Esophagus muscularis mucosa (tissue), 4 donors: ENCODE measurements around the gene FCSK. TPM values are rescaled to one million over a fixed set of nuclear protein-coding genes. Genes with fewer than 3 reads are reported as not detected.

Experiments used
- DNase-seq: peaks from one replicate; pipeline ENCODE4 v3.0.0-alpha.2; 2017; ENCODE audit errors: extremely low spot score
- H3K27ac ChIP-seq, 4 donors: fragments of 200-600 bp; sonication (generic); replicated peaks in 1 of 4; 1 replicate in 3 of 4; 2 replicates in 1 of 4; pipeline ENCODE4 v1.5.1; 2016 to 2019; ENCODE audit warnings: mild to moderate bottlenecking in 1 of 4
- H3K27me3 ChIP-seq, 4 donors: fragments of 200-600 bp; sonication (generic); one replicate each; pipeline versions ENCODE4 v1.5.1 to v1.6.0; 2016 to 2019
- H3K36me3 ChIP-seq, 4 donors: fragments of 200-600 bp; sonication (generic); one replicate each; pipeline ENCODE4 v1.5.1; 2016 to 2019
- H3K4me1 ChIP-seq, 4 donors: fragments of 200-600 bp; sonication (generic); one replicate each; pipeline ENCODE4 v1.5.1; 2016 to 2019
- H3K4me3 ChIP-seq, 4 donors: fragments of 200-600 bp; sonication (generic); 1 replicate in 2 of 4; 2 replicates in 2 of 4; pipeline ENCODE4 v1.5.1; 2016 to 2019; ENCODE audit warnings: mild to moderate bottlenecking in 4 of 4, moderate library complexity in 1 of 4
- H3K9me3 ChIP-seq, 4 donors: fragments of 200-600 bp; sonication (generic); 1 replicate in 3 of 4; 2 replicates in 1 of 4; pipeline ENCODE4 v1.5.1; 2016 to 2019
- EP300 ChIP-seq: sonication (generic); formaldehyde crosslinking; IDR thresholded peaks from one replicate; pipeline ENCODE4 v1.6.1; 2017; ENCODE audit warnings: antibody characterized with exemption
- POLR2A ChIP-seq: fragments of 450-650 bp; IDR thresholded peaks from one replicate; pipeline ENCODE4 v1.6.1; 2017; ENCODE audit warnings: antibody characterized with exemption, moderate library complexity, mild to moderate bottlenecking, low read depth
- POLR2AphosphoS5 ChIP-seq, 2 donors: sonication (generic); formaldehyde crosslinking; IDR thresholded peaks; one replicate each; pipeline ENCODE4 v1.6.1; 2017; ENCODE audit warnings: antibody characterized with exemption in 2 of 2
- WGBS: methylation state at CpG from one replicate; pipeline ENCODE4 v1.1.5; 2018; 5-methylcytosine and 5-hydroxymethylcytosine counted together
- intact Hi-C: fragments of 100-400 bp; cut with DNase I; formaldehyde crosslinking; loops from one replicate; pipeline ENCODE4 v1.15.1; 2023
- total RNA-seq, 4 donors: library from RNA; depleted of rRNA; stranded (reverse); fragments of >200 nt; gene quantifications; one replicate each; pipeline versions ENCODE4 v1.1.0 to v1.2.1, GENCODE V29; 2016
- TF ChIP-seq, protein P1 (sequence below), 3 experiments: fragments of 200-600 bp in 2 of 3; fragments of 450-650 bp in 1 of 3; sonication (generic) in 2 of 3; IDR thresholded peaks; one replicate each; pipeline ENCODE4 v1.5.1; 2017 to 2019; ENCODE audit warnings: antibody characterized with exemption in 3 of 3, mild to moderate bottlenecking in 2 of 3, moderate library complexity in 1 of 3

The FCSK gene
- total RNA-seq, 4 donors from 2014 or later = 8.3 to 13.7 (median 12.3) TPM

DNA sequence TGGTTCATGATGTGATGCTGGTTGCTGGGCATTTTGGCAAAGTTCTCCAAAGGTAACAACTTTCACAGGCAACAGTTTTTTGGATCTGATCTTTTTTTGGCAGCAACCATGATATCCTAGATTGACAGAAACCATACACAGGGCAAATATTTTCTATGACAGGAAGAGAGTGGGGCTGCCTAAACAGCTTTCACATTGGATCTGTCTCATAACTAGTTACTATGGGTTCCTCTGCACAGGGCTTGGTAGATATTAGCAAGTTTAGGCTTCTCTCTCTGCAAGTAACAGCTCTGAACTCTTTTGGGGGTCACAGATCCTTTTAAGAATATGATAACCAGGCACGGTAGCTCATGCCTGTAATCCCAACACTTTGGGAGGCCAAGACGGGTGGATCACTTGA lies 40.4 kb downstream of the FCSK start:
- WGBS = 100% methylated on average over 2 of the region's 2 CpGs
- Histone ChIP-seq H3K36me3 (peaks cover 49 to 97% (median 74%) of the 10 kb centered on the region in 4 donors), H3K9me3 (no peaks in the 10 kb centered on the region), H3K4me1 (no peaks in the 10 kb centered on the region), H3K27me3 (no peaks in the 10 kb centered on the region), H3K4me3 (no peak overlapping the region), H3K27ac (no peak overlapping the region)
- intact Hi-C loops = no loop called here
- no peak for DNase-seq
- TF ChIP-seq, protein P1, sequence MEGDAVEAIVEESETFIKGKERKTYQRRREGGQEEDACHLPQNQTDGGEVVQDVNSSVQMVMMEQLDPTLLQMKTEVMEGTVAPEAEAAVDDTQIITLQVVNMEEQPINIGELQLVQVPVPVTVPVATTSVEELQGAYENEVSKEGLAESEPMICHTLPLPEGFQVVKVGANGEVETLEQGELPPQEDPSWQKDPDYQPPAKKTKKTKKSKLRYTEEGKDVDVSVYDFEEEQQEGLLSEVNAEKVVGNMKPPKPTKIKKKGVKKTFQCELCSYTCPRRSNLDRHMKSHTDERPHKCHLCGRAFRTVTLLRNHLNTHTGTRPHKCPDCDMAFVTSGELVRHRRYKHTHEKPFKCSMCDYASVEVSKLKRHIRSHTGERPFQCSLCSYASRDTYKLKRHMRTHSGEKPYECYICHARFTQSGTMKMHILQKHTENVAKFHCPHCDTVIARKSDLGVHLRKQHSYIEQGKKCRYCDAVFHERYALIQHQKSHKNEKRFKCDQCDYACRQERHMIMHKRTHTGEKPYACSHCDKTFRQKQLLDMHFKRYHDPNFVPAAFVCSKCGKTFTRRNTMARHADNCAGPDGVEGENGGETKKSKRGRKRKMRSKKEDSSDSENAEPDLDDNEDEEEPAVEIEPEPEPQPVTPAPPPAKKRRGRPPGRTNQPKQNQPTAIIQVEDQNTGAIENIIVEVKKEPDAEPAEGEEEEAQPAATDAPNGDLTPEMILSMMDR (IDR thresholded peaks at IDR 0.05) = no peak
- TF ChIP-seq POLR2A (no peak), EP300 (no peak), POLR2AphosphoS5 (IDR thresholded peaks at IDR 0.05) (no peak)

DNA sequence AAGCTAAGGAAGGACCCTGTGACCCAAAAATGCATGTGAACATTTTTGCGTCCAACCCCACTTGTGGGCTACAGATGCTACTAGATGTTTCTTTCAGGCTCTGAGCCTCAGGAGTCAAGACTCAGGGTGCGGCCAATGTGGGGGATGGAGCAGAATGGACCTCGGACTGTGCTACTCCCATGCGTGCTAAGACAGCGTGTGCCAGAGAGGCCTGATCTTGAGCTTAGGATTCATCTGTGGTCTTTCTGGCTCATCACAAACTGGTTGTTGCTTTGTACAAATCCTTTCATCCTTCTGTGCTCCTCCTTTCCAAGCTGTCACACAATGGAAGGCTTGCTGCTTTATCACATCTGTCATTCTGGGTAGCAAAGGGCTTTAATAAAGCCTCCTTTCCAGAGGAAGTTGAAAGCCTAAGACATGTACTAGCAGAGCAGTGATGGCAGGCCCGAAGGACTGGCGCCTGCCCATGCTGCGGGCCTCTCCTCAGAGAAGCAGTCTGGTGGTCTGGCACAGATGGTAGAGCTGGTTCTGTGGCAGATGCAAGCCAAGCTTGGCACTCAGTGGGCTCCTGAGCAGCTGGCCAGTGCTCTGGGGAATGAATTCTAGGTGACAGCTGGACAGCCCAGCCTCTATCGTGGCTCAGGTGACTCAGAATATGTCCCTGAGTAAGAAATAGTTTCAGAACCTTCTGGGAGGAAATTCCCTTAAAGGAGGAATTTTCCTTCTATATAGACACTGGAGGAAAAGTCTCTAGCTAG lies 41.2 kb downstream of the FCSK start:
- H3K27ac ChIP-seq = no peak overlapping the region
- H3K36me3 ChIP-seq = peaks cover 47 to 97% (median 73%) of the 10 kb centered on the region in 4 donors
- H3K4me3 ChIP-seq = no peak overlapping the region
- DNase-seq = no peak
- 92% methylated on average over 9 of the region's 9 CpGs for WGBS
- no peaks in the 10 kb centered on the region for H3K9me3 ChIP-seq
- no peaks in the 10 kb centered on the region for H3K27me3 ChIP-seq
- TF ChIP-seq EP300 (no peak), POLR2A (no peak), POLR2AphosphoS5 (IDR thresholded peaks at IDR 0.05) (no peak)
- TF ChIP-seq, protein P1 (IDR thresholded peaks at IDR 0.05) = no peak
- intact Hi-C loops = no loop called here
- H3K4me1 ChIP-seq = no peaks in the 10 kb centered on the region

DNA sequence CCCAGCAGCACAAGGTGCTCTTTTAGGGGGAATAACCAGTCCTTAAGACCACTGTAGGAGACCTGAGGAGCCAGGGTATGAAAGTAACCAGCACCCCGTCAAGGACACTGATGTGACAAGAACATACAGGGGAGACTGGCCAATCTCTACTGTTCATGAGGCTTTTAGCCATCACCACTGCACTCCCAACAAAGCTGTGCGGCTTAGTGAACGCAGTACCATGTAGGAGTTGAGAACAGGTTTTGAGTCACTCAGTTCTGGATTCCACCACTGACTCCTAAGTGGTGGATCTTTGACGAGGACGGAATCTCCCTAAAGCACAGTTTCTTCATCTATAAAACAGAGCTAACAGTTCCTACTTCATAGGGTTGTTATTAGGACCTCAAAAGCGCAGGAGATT lies 42.1 kb downstream of the FCSK start:
- TF ChIP-seq POLR2A (no peak), EP300 (no peak), POLR2AphosphoS5 (IDR thresholded peaks at IDR 0.05) (no peak)
- TF ChIP-seq, protein P1 (IDR thresholded peaks at IDR 0.05) = no peak
- Histone ChIP-seq H3K4me3 (no peak overlapping the region), H3K9me3 (no peaks in the 10 kb centered on the region), H3K4me1 (no peaks in the 10 kb centered on the region), H3K27me3 (no peaks in the 10 kb centered on the region), H3K27ac (no peak overlapping the region), H3K36me3 (peaks cover 47 to 97% (median 73%) of the 10 kb centered on the region in 4 donors)
- DNase-seq = no peak
- 95% methylated on average over 6 of the region's 6 CpGs for WGBS
- intact Hi-C loops = no loop called here

DNA sequence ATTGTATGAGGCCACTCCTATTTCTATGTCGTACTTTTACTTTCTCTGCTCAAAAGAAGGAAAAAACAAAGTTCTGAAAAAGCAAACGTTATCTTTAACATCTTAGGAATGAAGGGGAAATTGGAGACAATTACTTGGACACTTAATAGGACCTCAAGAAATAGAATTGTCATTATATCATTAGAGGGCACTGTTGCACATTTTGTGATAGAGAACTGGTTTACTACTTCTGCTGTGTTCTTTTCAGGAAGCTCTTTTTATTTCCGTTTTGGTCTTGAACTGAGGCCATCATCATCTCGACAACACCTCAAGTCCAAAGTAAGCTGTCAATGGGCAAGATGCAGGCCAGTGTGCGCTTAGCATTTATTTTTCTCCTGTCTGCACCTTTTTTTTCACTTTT lies 54.4 kb downstream of the FCSK start:
- no peak overlapping the region for H3K27ac ChIP-seq
- no peak for TF ChIP-seq POLR2A
- TF ChIP-seq, protein P1 (IDR thresholded peaks at IDR 0.05) = peak in 1 of 3 experiments; percentile 3
- no peaks in the 10 kb centered on the region for H3K4me1 ChIP-seq
- H3K9me3 ChIP-seq = no peaks in the 10 kb centered on the region
- intact Hi-C loops = no loop called here
- peaks cover 48 to 96% (median 83%) of the 10 kb centered on the region in 4 donors for H3K36me3 ChIP-seq
- DNase-seq = no peak
- H3K4me3 ChIP-seq = no peak overlapping the region
- H3K27me3 ChIP-seq = no peaks in the 10 kb centered on the region
- WGBS = 60% methylated on average over 5 of the region's 5 CpGs

DNA sequence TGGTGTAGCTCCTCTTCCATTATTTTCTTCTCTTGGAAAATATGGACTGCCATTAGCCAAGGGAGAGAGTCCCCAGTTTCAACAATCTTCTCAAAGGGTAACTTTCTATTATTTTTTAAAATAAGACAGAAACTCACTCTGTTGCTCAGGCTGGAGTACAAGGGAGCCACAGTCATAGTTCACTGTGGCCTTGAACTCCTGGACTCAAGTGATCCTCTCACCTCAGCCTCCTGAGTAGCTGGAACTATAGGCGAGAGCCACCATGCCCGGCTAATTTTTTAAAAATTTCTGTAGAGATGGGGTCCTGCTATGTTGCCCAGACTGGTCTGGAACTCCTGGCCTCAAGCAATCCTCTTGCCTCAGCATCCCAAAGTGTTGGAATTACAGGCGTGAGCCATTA lies 55.8 kb downstream of the FCSK start:
- Histone ChIP-seq H3K4me3 (no peak overlapping the region), H3K4me1 (no peaks in the 10 kb centered on the region), H3K36me3 (peaks cover 63 to 99% (median 92%) of the 10 kb centered on the region in 4 donors), H3K27ac (no peak overlapping the region), H3K27me3 (no peaks in the 10 kb centered on the region), H3K9me3 (no peaks in the 10 kb centered on the region)
- WGBS = 100% methylated on average over 3 of the region's 3 CpGs
- no peak for TF ChIP-seq EP300
- intact Hi-C loops = no loop called here
- DNase-seq = no peak
